Stimulated activated memory B cell treated with anti-CD40 and anti-IgM and Interleukin-4, amounts not matched to agents 10 μg/mL and 1 μg/mL and 100 μg/mL, for 72 hours (primary cell): ENCODE results near the gene TNS3.

Experiments used
- ATAC-seq: fragments of 150-1000 bp; cut with Tn5 transposase; 2 replicates; pipeline ENCODE4 v1.10.0; 2021
- H3K27ac Mint-ChIP-seq: one replicate; pipeline ENCODE4 v1.8.0; 2022; ENCODE audit warnings: mild to moderate bottlenecking, mixed read lengths
- H3K27me3 Mint-ChIP-seq: one replicate; pipeline ENCODE4 v1.8.0; 2022; ENCODE audit warnings: mixed read lengths
- H3K36me3 Mint-ChIP-seq: one replicate; pipeline ENCODE4 v1.8.0; 2022; ENCODE audit warnings: mixed read lengths
- H3K4me1 Mint-ChIP-seq: one replicate; pipeline ENCODE4 v1.8.0; 2022; ENCODE audit warnings: mixed read lengths
- H3K4me3 Mint-ChIP-seq: one replicate; pipeline ENCODE4 v1.8.0; 2022; ENCODE audit warnings: mild to moderate bottlenecking, moderate library complexity, mixed read lengths
- H3K9me3 Mint-ChIP-seq: one replicate; pipeline ENCODE4 v1.8.0; 2022; ENCODE audit warnings: mixed read lengths

TNS3 gene

GRCh38 chr7:47249361-47249760 lies 332.6 kb downstream of the TNS3 start:
- Mint-ChIP-seq H3K4me1 (peaks cover 10% of the 10 kb centered on the region), H3K4me3 (no peak overlapping the region), H3K27me3 (no peaks in the 10 kb centered on the region), H3K9me3 (peaks cover 7% of the 10 kb centered on the region), H3K36me3 (no peaks in the 10 kb centered on the region), H3K27ac (no peak overlapping the region)
- no peak for ATAC-seq

DNA sequence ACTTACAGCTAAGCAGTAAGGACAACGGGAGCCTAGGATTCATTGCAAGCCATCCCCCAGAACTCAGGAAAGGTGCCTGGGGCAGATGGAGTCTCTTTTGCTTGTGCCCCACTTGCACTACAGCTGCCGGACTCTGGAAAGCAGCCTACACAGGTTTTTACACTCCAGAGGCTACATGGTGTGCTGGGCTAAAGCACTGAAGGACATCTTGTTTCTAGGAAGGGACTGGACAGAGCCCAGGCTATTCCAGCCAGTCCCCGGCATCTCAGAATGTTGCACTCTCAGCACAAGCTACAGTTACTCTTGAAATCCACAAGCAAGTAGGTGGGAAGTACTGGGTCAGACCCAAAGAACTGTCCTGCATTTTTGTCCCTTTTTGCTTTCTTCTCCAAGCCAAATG lies 333.1 kb downstream of the TNS3 start:
- H3K4me3 Mint-ChIP-seq, result no peak overlapping the region
- no peaks in the 10 kb centered on the region for H3K27me3 Mint-ChIP-seq
- no peak for ATAC-seq
- H3K4me1 Mint-ChIP-seq, result peaks cover 6% of the 10 kb centered on the region
- H3K36me3 Mint-ChIP-seq, result no peaks in the 10 kb centered on the region
- peaks cover 7% of the 10 kb centered on the region for H3K9me3 Mint-ChIP-seq
- no peak overlapping the region for H3K27ac Mint-ChIP-seq

- H3K9me3 Mint-ChIP-seq, result peaks cover 3% of the 10 kb centered on the region
- H3K4me1 Mint-ChIP-seq, result no peaks in the 10 kb centered on the region
- H3K27ac Mint-ChIP-seq, result no peak overlapping the region
- no peaks in the 10 kb centered on the region for H3K27me3 Mint-ChIP-seq
- no peaks in the 10 kb centered on the region for H3K36me3 Mint-ChIP-seq
- no peak for ATAC-seq
- H3K4me3 Mint-ChIP-seq, result no peak overlapping the region
These were observed 334.8 kb downstream of the TNS3 start for GRCh38 chr7:47247132-47247531.

- no peaks in the 10 kb centered on the region for H3K9me3 Mint-ChIP-seq
- ATAC-seq, result no peak
- H3K36me3 Mint-ChIP-seq, result no peaks in the 10 kb centered on the region
- no peak overlapping the region for H3K27ac Mint-ChIP-seq
- no peak overlapping the region for H3K4me3 Mint-ChIP-seq
- H3K4me1 Mint-ChIP-seq, result no peaks in the 10 kb centered on the region
- no peaks in the 10 kb centered on the region for H3K27me3 Mint-ChIP-seq
These were observed 337.2 kb downstream of the TNS3 start for GRCh38 chr7:47244692-47245091.

GRCh38 chr7:47241112-47242065 lies 340.5 kb downstream of the TNS3 start:
- no peaks in the 10 kb centered on the region for H3K27me3 Mint-ChIP-seq

DNA sequence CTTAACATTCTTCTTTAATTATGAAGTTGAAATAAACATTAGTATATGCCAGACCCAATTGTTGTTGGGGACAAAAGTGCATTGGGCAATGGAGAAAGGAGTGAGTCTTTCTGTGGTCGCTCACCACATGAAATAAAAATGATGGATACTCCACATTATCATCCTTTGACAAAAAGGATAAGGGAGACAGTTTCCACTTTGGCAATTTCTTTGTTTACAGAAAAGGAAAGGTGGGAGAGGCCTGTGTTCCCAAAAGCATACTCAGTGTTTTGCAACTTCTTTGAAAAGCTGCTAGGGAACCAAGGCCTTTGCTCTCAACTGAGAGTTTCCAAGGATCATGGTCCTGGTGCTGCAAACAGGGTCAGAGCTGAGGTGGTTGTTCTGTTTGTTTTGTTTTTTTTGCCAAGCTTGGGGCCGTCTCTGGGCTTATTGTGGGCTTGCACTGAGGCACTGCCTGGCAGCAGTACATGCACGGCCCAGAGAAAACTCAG lies 341.9 kb downstream of the TNS3 start:
- Mint-ChIP-seq H3K4me1 (no peaks in the 10 kb centered on the region), H3K36me3 (no peaks in the 10 kb centered on the region), H3K27ac (no peak overlapping the region), H3K4me3 (no peak overlapping the region), H3K27me3 (no peaks in the 10 kb centered on the region), H3K9me3 (no peaks in the 10 kb centered on the region)
- no peak for ATAC-seq

More at GRCh38 chr7:47241112-47242065, 340.5 kb downstream of the TNS3 start:
- no peak for ATAC-seq
- Mint-ChIP-seq H3K27ac (no peak overlapping the region), H3K4me1 (no peaks in the 10 kb centered on the region), H3K9me3 (no peaks in the 10 kb centered on the region), H3K4me3 (no peak overlapping the region), H3K36me3 (no peaks in the 10 kb centered on the region)

DNA sequence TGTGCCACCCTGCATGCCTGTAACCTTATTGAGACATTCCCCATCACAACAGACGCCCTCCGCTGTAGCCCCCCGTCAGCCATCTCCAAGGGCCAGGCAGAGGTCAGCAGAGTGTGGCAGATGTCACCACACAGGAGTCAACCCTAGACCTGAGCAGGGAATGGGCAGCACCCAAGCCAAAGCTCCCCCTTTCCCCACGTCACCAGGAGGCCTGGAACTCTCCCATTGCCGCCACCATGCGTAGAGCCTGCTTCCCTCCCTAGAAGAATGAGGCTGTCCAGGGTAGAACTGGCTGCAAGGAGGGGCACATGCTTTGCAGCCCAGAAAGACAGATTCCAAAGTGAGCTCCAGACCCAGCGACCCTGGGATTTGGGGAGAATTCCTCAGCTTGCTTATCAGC lies 342.9 kb downstream of the TNS3 start:
- H3K4me1 Mint-ChIP-seq, result no peaks in the 10 kb centered on the region

GRCh38 chr7:47236480-47237129 lies 345.3 kb downstream of the TNS3 start:
- Mint-ChIP-seq H3K9me3 (no peaks in the 10 kb centered on the region), H3K36me3 (no peaks in the 10 kb centered on the region), H3K4me1 (no peaks in the 10 kb centered on the region), H3K27me3 (no peaks in the 10 kb centered on the region), H3K4me3 (no peak overlapping the region), H3K27ac (no peak overlapping the region)
- ATAC-seq, result no peak

More for the DNA sequence above, 342.9 kb downstream of the TNS3 start:
- ATAC-seq, result peak; percentile 17
- H3K36me3 Mint-ChIP-seq, result no peaks in the 10 kb centered on the region
- H3K4me3 Mint-ChIP-seq, result no peak overlapping the region
- no peaks in the 10 kb centered on the region for H3K27me3 Mint-ChIP-seq
- no peaks in the 10 kb centered on the region for H3K9me3 Mint-ChIP-seq
- no peak overlapping the region for H3K27ac Mint-ChIP-seq

- no peak overlapping the region for H3K4me3 Mint-ChIP-seq
- H3K36me3 Mint-ChIP-seq, result no peaks in the 10 kb centered on the region
- H3K4me1 Mint-ChIP-seq, result no peaks in the 10 kb centered on the region
- H3K27me3 Mint-ChIP-seq, result peaks cover 3% of the 10 kb centered on the region
- H3K9me3 Mint-ChIP-seq, result no peaks in the 10 kb centered on the region
- no peak overlapping the region for H3K27ac Mint-ChIP-seq
- no peak for ATAC-seq
These were observed 347.9 kb downstream of the TNS3 start for GRCh38 chr7:47233996-47234395.

- no peaks in the 10 kb centered on the region for H3K9me3 Mint-ChIP-seq
- H3K4me1 Mint-ChIP-seq, result peaks cover 1% of the 10 kb centered on the region
- H3K36me3 Mint-ChIP-seq, result no peaks in the 10 kb centered on the region
- no peak overlapping the region for H3K27ac Mint-ChIP-seq
- H3K4me3 Mint-ChIP-seq, result no peak overlapping the region
- peaks cover 11% of the 10 kb centered on the region for H3K27me3 Mint-ChIP-seq
- ATAC-seq, result no peak
These were observed 349.0 kb downstream of the TNS3 start for GRCh38 chr7:47232751-47233412.

GRCh38 chr7:47231627-47232026 lies 350.3 kb downstream of the TNS3 start:
- no peak for ATAC-seq
- peaks cover 14% of the 10 kb centered on the region for H3K4me1 Mint-ChIP-seq
- H3K27me3 Mint-ChIP-seq, result peaks cover 24% of the 10 kb centered on the region
- no peak overlapping the region for H3K27ac Mint-ChIP-seq
- H3K36me3 Mint-ChIP-seq, result no peaks in the 10 kb centered on the region
- no peaks in the 10 kb centered on the region for H3K9me3 Mint-ChIP-seq
- H3K4me3 Mint-ChIP-seq, result no peak overlapping the region

GRCh38 chr7:47231032-47231431 lies 350.9 kb downstream of the TNS3 start:
- no peaks in the 10 kb centered on the region for H3K36me3 Mint-ChIP-seq
- H3K4me3 Mint-ChIP-seq, result no peak overlapping the region
- H3K27me3 Mint-ChIP-seq, result peaks cover 28% of the 10 kb centered on the region
- peaks cover 20% of the 10 kb centered on the region for H3K4me1 Mint-ChIP-seq
- no peak overlapping the region for H3K27ac Mint-ChIP-seq
- ATAC-seq, result no peak
- no peaks in the 10 kb centered on the region for H3K9me3 Mint-ChIP-seq

GRCh38 chr7:47228386-47229014 lies 353.4 kb downstream of the TNS3 start:
- Mint-ChIP-seq H3K27ac (no peak overlapping the region), H3K4me1 (peaks cover 32% of the 10 kb centered on the region), H3K27me3 (peaks cover 41% of the 10 kb centered on the region)

GRCh38 chr7:47227762-47228177 lies 354.1 kb downstream of the TNS3 start:
- H3K4me1 Mint-ChIP-seq, result peaks cover 32% of the 10 kb centered on the region
- peaks cover 3% of the 10 kb centered on the region for H3K9me3 Mint-ChIP-seq
- H3K4me3 Mint-ChIP-seq, result peak overlapping the region; percentile 41
- ATAC-seq, result peak; percentile 80
- H3K27me3 Mint-ChIP-seq, result peaks cover 41% of the 10 kb centered on the region
- H3K36me3 Mint-ChIP-seq, result no peaks in the 10 kb centered on the region
- H3K27ac Mint-ChIP-seq, result peak overlapping the region; percentile 65

More at GRCh38 chr7:47228386-47229014, 353.4 kb downstream of the TNS3 start:
- Mint-ChIP-seq H3K4me3 (no peak overlapping the region), H3K36me3 (no peaks in the 10 kb centered on the region), H3K9me3 (peaks cover 3% of the 10 kb centered on the region)
- no peak for ATAC-seq

DNA sequence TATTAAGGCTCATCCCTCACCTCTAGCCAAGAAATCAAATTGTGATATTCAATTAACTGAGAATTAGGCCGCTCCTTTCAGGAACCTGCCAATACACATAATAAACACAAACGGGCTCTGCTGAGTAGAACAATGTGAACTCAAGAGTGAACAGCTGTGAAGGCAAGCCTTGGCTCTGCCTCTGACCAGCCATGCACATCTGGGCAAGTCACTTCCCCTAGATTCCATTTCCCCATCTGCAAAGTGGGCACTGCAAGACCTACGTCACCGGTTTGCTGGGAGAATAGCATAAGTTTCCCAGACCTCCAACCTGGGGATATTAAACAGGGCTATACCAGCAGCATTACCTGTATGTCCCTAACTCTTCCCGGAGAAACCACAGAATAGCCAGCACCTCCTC lies 355.2 kb downstream of the TNS3 start:
- Mint-ChIP-seq H3K36me3 (no peaks in the 10 kb centered on the region), H3K4me1 (peaks cover 32% of the 10 kb centered on the region), H3K9me3 (peaks cover 3% of the 10 kb centered on the region), H3K27ac (peak overlapping the region; percentile 65), H3K4me3 (no peak overlapping the region), H3K27me3 (peaks cover 41% of the 10 kb centered on the region)
- no peak for ATAC-seq
